GM23338 (cell line): Measurements from ENCODE around the gene UGT1A7.
"Not testable (repeated sequence)": the region's sequence is repeated elsewhere in the genome, so short reads cannot be mapped to it uniquely, and the experiment has no call there.

Experiments
- EZH2 ChIP-seq: fragments of 200-600 bp; sonication (generic); IDR thresholded peaks from one replicate; pipeline ENCODE4 v1.8.0; 2017; ENCODE audit warnings: antibody characterized with exemption, mild to moderate bottlenecking, low read depth; ENCODE audit not compliant: unreplicated experiment
- EZH2phosphoT487 ChIP-seq: fragments of 200-600 bp; sonication (generic); IDR thresholded peaks from one replicate; pipeline ENCODE4 v1.8.1; 2018; ENCODE audit warnings: antibody characterized with exemption; ENCODE audit not compliant: unreplicated experiment
- JUNB ChIP-seq: IDR thresholded peaks from one replicate; pipeline ENCODE4 v1.6.1; 2016; ENCODE audit warnings: antibody characterized with exemption; ENCODE audit not compliant: unreplicated experiment
- POLR2AphosphoS5 ChIP-seq: IDR thresholded peaks from 2 replicates; pipeline ENCODE4 v1.6.1; 2016; ENCODE audit warnings: antibody characterized with exemption, low read depth
- TF ChIP-seq, protein P1 (sequence below), 2 experiments: fragments of 200-600 bp in 1 of 2; sonication (generic) in 1 of 2; conservative IDR thresholded peaks; 2 replicates each; pipeline versions ENCODE4 v1.5.1 to v1.6.1; 2016 to 2017; ENCODE audit warnings: antibody characterized with exemption in 2 of 2, low read depth in 2 of 2, mild to moderate bottlenecking in 2 of 2, moderate library complexity in 1 of 2
- TF ChIP-seq, protein P2 (sequence below): IDR thresholded peaks from one replicate; pipeline ENCODE4 v1.6.1; 2018; ENCODE audit warnings: antibody characterized with exemption; ENCODE audit not compliant: unreplicated experiment
- TF ChIP-seq, protein P3 (sequence below): IDR thresholded peaks from 2 replicates; pipeline ENCODE4 v1.6.1; 2016; ENCODE audit warnings: antibody characterized with exemption

DNA sequence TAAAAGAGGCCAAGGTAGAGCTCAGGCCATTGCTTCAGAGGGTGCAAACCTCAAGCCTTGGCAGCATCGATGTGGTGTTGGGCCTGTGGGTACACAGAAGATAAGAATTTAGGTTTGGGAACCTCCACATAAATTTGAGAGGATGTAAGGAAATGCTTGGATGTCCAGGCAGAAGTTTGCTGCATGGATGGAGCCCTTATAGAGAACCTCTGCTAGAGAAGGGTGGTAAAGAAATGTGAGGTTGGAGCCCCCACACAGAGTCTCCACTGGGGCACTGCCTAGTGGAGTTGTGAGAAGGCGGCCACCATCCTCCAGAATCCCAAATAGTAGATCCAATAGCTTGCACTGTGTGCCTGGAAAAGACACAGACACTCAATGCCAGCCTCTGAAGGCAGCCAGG lies 69.0 kb downstream of the UGT1A7 start:
- TF ChIP-seq, protein P1, sequence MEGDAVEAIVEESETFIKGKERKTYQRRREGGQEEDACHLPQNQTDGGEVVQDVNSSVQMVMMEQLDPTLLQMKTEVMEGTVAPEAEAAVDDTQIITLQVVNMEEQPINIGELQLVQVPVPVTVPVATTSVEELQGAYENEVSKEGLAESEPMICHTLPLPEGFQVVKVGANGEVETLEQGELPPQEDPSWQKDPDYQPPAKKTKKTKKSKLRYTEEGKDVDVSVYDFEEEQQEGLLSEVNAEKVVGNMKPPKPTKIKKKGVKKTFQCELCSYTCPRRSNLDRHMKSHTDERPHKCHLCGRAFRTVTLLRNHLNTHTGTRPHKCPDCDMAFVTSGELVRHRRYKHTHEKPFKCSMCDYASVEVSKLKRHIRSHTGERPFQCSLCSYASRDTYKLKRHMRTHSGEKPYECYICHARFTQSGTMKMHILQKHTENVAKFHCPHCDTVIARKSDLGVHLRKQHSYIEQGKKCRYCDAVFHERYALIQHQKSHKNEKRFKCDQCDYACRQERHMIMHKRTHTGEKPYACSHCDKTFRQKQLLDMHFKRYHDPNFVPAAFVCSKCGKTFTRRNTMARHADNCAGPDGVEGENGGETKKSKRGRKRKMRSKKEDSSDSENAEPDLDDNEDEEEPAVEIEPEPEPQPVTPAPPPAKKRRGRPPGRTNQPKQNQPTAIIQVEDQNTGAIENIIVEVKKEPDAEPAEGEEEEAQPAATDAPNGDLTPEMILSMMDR (conservative IDR thresholded peaks at IDR 0.05; ENCODE audit: low read depth in 2 of 2), result not testable (repeated sequence)
- TF ChIP-seq, protein P2, sequence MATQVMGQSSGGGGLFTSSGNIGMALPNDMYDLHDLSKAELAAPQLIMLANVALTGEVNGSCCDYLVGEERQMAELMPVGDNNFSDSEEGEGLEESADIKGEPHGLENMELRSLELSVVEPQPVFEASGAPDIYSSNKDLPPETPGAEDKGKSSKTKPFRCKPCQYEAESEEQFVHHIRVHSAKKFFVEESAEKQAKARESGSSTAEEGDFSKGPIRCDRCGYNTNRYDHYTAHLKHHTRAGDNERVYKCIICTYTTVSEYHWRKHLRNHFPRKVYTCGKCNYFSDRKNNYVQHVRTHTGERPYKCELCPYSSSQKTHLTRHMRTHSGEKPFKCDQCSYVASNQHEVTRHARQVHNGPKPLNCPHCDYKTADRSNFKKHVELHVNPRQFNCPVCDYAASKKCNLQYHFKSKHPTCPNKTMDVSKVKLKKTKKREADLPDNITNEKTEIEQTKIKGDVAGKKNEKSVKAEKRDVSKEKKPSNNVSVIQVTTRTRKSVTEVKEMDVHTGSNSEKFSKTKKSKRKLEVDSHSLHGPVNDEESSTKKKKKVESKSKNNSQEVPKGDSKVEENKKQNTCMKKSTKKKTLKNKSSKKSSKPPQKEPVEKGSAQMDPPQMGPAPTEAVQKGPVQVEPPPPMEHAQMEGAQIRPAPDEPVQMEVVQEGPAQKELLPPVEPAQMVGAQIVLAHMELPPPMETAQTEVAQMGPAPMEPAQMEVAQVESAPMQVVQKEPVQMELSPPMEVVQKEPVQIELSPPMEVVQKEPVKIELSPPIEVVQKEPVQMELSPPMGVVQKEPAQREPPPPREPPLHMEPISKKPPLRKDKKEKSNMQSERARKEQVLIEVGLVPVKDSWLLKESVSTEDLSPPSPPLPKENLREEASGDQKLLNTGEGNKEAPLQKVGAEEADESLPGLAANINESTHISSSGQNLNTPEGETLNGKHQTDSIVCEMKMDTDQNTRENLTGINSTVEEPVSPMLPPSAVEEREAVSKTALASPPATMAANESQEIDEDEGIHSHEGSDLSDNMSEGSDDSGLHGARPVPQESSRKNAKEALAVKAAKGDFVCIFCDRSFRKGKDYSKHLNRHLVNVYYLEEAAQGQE, result not testable (repeated sequence)
- not testable (repeated sequence) for TF ChIP-seq EZH2, POLR2AphosphoS5, JUNB, EZH2phosphoT487
- TF ChIP-seq, protein P3, sequence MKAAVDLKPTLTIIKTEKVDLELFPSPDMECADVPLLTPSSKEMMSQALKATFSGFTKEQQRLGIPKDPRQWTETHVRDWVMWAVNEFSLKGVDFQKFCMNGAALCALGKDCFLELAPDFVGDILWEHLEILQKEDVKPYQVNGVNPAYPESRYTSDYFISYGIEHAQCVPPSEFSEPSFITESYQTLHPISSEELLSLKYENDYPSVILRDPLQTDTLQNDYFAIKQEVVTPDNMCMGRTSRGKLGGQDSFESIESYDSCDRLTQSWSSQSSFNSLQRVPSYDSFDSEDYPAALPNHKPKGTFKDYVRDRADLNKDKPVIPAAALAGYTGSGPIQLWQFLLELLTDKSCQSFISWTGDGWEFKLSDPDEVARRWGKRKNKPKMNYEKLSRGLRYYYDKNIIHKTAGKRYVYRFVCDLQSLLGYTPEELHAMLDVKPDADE, result not testable (repeated sequence)
